ENCODE data around the gene RAB11A. TPM values are rescaled to one million over a fixed set of nuclear protein-coding genes. Genes with fewer than 3 reads are reported as not detected.
A peak's percentile ranks its signal among the peaks of the same experiment; 100 is the strongest.

The RAB11A gene
- total RNA-seq, 1 donor from 2014 or later, result 204 TPM

DNA sequence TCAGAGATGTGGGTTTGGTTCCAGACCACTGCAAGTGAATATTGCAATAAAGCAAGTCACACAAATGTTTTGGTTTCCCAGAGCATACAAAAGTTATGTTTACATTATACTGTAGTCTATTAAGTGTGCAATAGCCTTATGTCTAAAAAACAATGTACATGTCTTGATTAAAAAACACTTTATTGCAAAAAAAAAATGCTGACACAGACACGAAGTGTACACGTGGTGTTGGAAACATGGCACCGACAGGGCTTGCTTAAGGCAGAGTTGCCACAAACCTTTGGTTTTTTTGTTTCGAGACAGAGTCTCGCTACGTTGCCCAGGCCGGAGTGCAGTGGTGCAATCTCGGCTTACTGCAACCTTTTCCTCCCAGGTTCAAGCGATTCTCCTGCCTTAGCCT, 50.1 kb downstream of the RAB11A start:
- Mint-ChIP-seq H3K9me3 (no peaks in the 10 kb centered on the region), H3K27ac (no peak overlapping the region), H3K27me3 (ENCODE audit: low read depth) (no peaks in the 10 kb centered on the region), H3K4me1 (peaks cover 10% of the 10 kb centered on the region), H3K4me3 (no peak overlapping the region), H3K36me3 (no peaks in the 10 kb centered on the region)
- no peak for TF ChIP-seq CTCF (IDR thresholded peaks at IDR 0.05; ENCODE audit: unreplicated experiment)
- no peak for DNase-seq (ENCODE audit: low spot score in 2 of 2, unreplicated experiment in 2 of 2)

- H3K4me3 Mint-ChIP-seq, result no peak overlapping the region
- H3K9me3 Mint-ChIP-seq, result no peaks in the 10 kb centered on the region
- peaks cover 10% of the 10 kb centered on the region for H3K4me1 Mint-ChIP-seq
- no peaks in the 10 kb centered on the region for H3K36me3 Mint-ChIP-seq
- no peaks in the 10 kb centered on the region for H3K27me3 Mint-ChIP-seq (ENCODE audit: low read depth)
- no peak for DNase-seq (ENCODE audit: low spot score in 2 of 2, unreplicated experiment in 2 of 2)
- H3K27ac Mint-ChIP-seq, result no peak overlapping the region
- no peak for TF ChIP-seq CTCF (IDR thresholded peaks at IDR 0.05; ENCODE audit: unreplicated experiment)
Measured at GRCh38 chr15:65920121-65920520, 50.8 kb downstream of the RAB11A start.

DNA sequence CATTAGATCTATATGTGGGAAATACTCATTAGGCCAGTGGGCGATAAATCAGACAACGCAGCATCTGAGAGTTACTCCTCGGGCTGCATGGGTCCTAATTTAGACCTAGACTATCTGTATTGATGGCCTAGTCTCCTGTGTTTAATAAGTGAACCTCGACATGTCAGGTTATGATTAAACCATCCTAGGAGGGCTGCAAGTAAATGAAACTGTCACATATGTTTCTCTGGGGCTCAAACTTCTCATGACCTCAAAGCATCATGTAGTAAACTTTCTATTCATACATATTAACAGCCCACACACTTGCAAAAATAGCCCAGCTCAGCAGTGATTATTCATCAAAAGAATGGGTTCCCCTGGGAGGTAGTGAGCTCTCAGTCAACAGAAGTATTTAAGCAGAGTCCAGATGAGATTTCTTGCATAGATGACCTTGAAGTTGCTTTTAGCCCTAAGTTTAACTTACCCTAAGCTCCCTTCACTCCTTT, 51.6 kb downstream of the RAB11A start:
- Mint-ChIP-seq H3K27ac (no peak overlapping the region), H3K9me3 (no peaks in the 10 kb centered on the region), H3K36me3 (no peaks in the 10 kb centered on the region), H3K27me3 (ENCODE audit: low read depth) (no peaks in the 10 kb centered on the region), H3K4me1 (peaks cover 10% of the 10 kb centered on the region), H3K4me3 (no peak overlapping the region)
- no peak for DNase-seq (ENCODE audit: low spot score in 2 of 2, unreplicated experiment in 2 of 2)
- no peak for TF ChIP-seq CTCF (IDR thresholded peaks at IDR 0.05; ENCODE audit: unreplicated experiment)

DNA sequence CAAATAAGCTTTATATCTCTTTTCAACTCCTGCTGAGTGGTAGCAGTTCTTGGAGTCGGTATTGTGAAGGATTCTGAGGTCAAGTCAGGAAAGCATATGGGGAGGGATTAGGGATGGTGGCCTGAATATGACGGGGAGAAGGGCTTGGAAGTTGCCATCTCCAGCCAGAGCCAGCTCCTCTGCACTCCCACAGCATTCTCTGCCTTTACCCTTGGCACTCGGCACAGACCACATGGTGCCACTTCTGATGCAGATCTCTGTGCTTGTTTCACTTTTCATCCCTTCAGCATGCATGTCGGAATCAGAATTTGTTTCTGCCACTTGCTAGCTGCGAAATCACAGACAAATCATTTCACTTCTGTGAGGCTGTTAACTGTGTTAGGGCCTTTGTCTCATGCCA, 52.5 kb downstream of the RAB11A start:
- no peak for TF ChIP-seq CTCF (IDR thresholded peaks at IDR 0.05; ENCODE audit: unreplicated experiment)
- Mint-ChIP-seq H3K9me3 (no peaks in the 10 kb centered on the region), H3K36me3 (no peaks in the 10 kb centered on the region), H3K27me3 (ENCODE audit: low read depth) (no peaks in the 10 kb centered on the region), H3K4me1 (peaks cover 7% of the 10 kb centered on the region), H3K4me3 (no peak overlapping the region), H3K27ac (no peak overlapping the region)
- no peak for DNase-seq (ENCODE audit: low spot score in 2 of 2, unreplicated experiment in 2 of 2)

- Mint-ChIP-seq H3K27ac (no peak overlapping the region), H3K9me3 (no peaks in the 10 kb centered on the region), H3K36me3 (no peaks in the 10 kb centered on the region), H3K27me3 (ENCODE audit: low read depth) (no peaks in the 10 kb centered on the region), H3K4me1 (peaks cover 6% of the 10 kb centered on the region), H3K4me3 (no peak overlapping the region)
- TF ChIP-seq CTCF (IDR thresholded peaks at IDR 0.05; ENCODE audit: unreplicated experiment), result no peak
- DNase-seq (ENCODE audit: low spot score in 2 of 2, unreplicated experiment in 2 of 2), result no peak
Measured at GRCh38 chr15:65922621-65923020, 53.3 kb downstream of the RAB11A start.

- no peak for TF ChIP-seq CTCF (IDR thresholded peaks at IDR 0.05; ENCODE audit: unreplicated experiment)
- Mint-ChIP-seq H3K4me3 (no peak overlapping the region), H3K4me1 (peaks cover 6% of the 10 kb centered on the region), H3K9me3 (no peaks in the 10 kb centered on the region), H3K27me3 (ENCODE audit: low read depth) (no peaks in the 10 kb centered on the region), H3K36me3 (no peaks in the 10 kb centered on the region), H3K27ac (peak overlapping the region; percentile 57)
- DNase-seq (ENCODE audit: low spot score in 2 of 2, unreplicated experiment in 2 of 2), result no peak
Measured at GRCh38 chr15:65923264-65923663, 54.0 kb downstream of the RAB11A start.
